ENCODE measurements around the gene CCNK.

CCNK gene

GRCh38 chr14:99539491-99539890 is 58.3 kb downstream of the CCNK start:
- no peak for TF ChIP-seq CTCF (IDR thresholded peaks at IDR 0.05; ENCODE audit: borderline replicate concordance, insufficient read depth, low read depth, low read length)

GRCh38 chr14:99540196-99541032 is 59.2 kb downstream of the CCNK start:
- no peak overlapping the region for H3K4me3 ChIP-seq (ENCODE audit: low read depth, low read length)
- TF ChIP-seq CTCF (IDR thresholded peaks at IDR 0.05; ENCODE audit: borderline replicate concordance, insufficient read depth, low read depth, low read length): no peak

More at GRCh38 chr14:99539491-99539890, 58.3 kb downstream of the CCNK start:
- no peak overlapping the region for H3K4me3 ChIP-seq (ENCODE audit: low read depth, low read length)

- TF ChIP-seq CTCF (IDR thresholded peaks at IDR 0.05; ENCODE audit: borderline replicate concordance, insufficient read depth, low read depth, low read length): no peak
Observed at GRCh38 chr14:99541211-99541610, 60.0 kb downstream of the CCNK start.

GRCh38 chr14:99541677-99542470 is 60.7 kb downstream of the CCNK start:
- H3K4me3 ChIP-seq (ENCODE audit: low read depth, low read length): no peak overlapping the region
- TF ChIP-seq CTCF (IDR thresholded peaks at IDR 0.05; ENCODE audit: borderline replicate concordance, insufficient read depth, low read depth, low read length): no peak

More at GRCh38 chr14:99541211-99541610, 60.0 kb downstream of the CCNK start:
- H3K4me3 ChIP-seq (ENCODE audit: low read depth, low read length): no peak overlapping the region

- TF ChIP-seq CTCF (IDR thresholded peaks at IDR 0.05; ENCODE audit: borderline replicate concordance, insufficient read depth, low read depth, low read length): no peak
- H3K4me3 ChIP-seq (ENCODE audit: low read depth, low read length): no peak overlapping the region
Observed at GRCh38 chr14:99542566-99542965, 61.4 kb downstream of the CCNK start.

- no peak overlapping the region for H3K4me3 ChIP-seq (ENCODE audit: low read depth, low read length)
- no peak for TF ChIP-seq CTCF (IDR thresholded peaks at IDR 0.05; ENCODE audit: borderline replicate concordance, insufficient read depth, low read depth, low read length)
Observed at GRCh38 chr14:99543370-99543769, 62.2 kb downstream of the CCNK start.
